WTC11 (cell line): ENCODE data around the gene CUEDC1.

Source experiments
- ATF3 ChIP-seq: sonication (generic); formaldehyde crosslinking; conservative IDR thresholded peaks from 2 replicates; pipeline ENCODE4 v1.8.1; 2022; ENCODE audit warnings: mild to moderate bottlenecking, missing genetic modification reagents
- FOXJ3 ChIP-seq: sonication (generic); formaldehyde crosslinking; IDR thresholded peaks from 2 replicates; pipeline ENCODE4 v1.9.0; 2021; ENCODE audit warnings: missing genetic modification reagents, mild to moderate bottlenecking, borderline replicate concordance
- JAZF1 ChIP-seq: fragments of 250-450 bp; sonication (Bioruptor Pico); IDR thresholded peaks from 2 replicates; pipeline ENCODE4 v1.9.0; 2021; ENCODE audit warnings: moderate library complexity, mild to moderate bottlenecking, inconsistent platforms
- NFYB ChIP-seq: sonication (generic); formaldehyde crosslinking; conservative IDR thresholded peaks from 2 replicates; pipeline ENCODE4 v1.8.0; 2022; ENCODE audit warnings: low read depth, missing genetic modification reagents
- SMAD4 ChIP-seq: sonication (generic); formaldehyde crosslinking; IDR thresholded peaks from 2 replicates; pipeline ENCODE4 v1.8.0; 2022; ENCODE audit warnings: mild to moderate bottlenecking, missing genetic modification reagents
- SP1 ChIP-seq: sonication (generic); formaldehyde crosslinking; conservative IDR thresholded peaks from 2 replicates; pipeline ENCODE4 v1.8.1; 2022; ENCODE audit warnings: missing genetic modification reagents
- ZNF425 ChIP-seq: fragments of 250-450 bp; sonication (Bioruptor Pico); conservative IDR thresholded peaks from 2 replicates; pipeline ENCODE4 v1.9.0; 2021; ENCODE audit warnings: mild to moderate bottlenecking
- TF ChIP-seq, protein P1 (sequence below): fragments of 200-600 bp; IDR thresholded peaks from 2 replicates; pipeline ENCODE4 v1.8.0; 2022; ENCODE audit warnings: antibody characterized with exemption

- TF ChIP-seq NFYB: no peak
- no peak for TF ChIP-seq FOXJ3 (CRISPR knock-in tag)
- TF ChIP-seq, protein P1, sequence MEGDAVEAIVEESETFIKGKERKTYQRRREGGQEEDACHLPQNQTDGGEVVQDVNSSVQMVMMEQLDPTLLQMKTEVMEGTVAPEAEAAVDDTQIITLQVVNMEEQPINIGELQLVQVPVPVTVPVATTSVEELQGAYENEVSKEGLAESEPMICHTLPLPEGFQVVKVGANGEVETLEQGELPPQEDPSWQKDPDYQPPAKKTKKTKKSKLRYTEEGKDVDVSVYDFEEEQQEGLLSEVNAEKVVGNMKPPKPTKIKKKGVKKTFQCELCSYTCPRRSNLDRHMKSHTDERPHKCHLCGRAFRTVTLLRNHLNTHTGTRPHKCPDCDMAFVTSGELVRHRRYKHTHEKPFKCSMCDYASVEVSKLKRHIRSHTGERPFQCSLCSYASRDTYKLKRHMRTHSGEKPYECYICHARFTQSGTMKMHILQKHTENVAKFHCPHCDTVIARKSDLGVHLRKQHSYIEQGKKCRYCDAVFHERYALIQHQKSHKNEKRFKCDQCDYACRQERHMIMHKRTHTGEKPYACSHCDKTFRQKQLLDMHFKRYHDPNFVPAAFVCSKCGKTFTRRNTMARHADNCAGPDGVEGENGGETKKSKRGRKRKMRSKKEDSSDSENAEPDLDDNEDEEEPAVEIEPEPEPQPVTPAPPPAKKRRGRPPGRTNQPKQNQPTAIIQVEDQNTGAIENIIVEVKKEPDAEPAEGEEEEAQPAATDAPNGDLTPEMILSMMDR: no peak
- no peak for TF ChIP-seq ATF3 (CRISPR knock-in tag)
- no peak for TF ChIP-seq SMAD4 (CRISPR knock-in tag)
- no peak for TF ChIP-seq SP1 (CRISPR knock-in tag)
- no peak for TF ChIP-seq JAZF1
- no peak for TF ChIP-seq ZNF425
These were observed 1.4 kb downstream of the CUEDC1 start for GRCh38 chr17:57953705-57954396.
